ENCODE results near the gene C3orf22. TPM values are rescaled to one million over a fixed set of nuclear protein-coding genes. Genes with fewer than 3 reads are reported as not detected.

The C3orf22 gene
- total RNA-seq, 1 donor from 2014 or later = not detected

- intact Hi-C loops (cut with micrococcal nuclease) = no loop called here
- H3K4me3 Mint-ChIP-seq = no peak overlapping the region
- no peaks in the 10 kb centered on the region for H3K9me3 Mint-ChIP-seq
- no peak overlapping the region for H3K27ac Mint-ChIP-seq
- H3K36me3 Mint-ChIP-seq (ENCODE audit: low read depth) = no peaks in the 10 kb centered on the region
- H3K4me1 Mint-ChIP-seq (ENCODE audit: low read depth) = no peaks in the 10 kb centered on the region
- no peak for DNase-seq (ENCODE audit: low spot score)
- H3K27me3 Mint-ChIP-seq (ENCODE audit: insufficient read depth) = peaks cover 10% of the 10 kb centered on the region
These were observed 12.3 kb upstream of the C3orf22 start for GRCh38 chr3:126571078-126571477.

DNA sequence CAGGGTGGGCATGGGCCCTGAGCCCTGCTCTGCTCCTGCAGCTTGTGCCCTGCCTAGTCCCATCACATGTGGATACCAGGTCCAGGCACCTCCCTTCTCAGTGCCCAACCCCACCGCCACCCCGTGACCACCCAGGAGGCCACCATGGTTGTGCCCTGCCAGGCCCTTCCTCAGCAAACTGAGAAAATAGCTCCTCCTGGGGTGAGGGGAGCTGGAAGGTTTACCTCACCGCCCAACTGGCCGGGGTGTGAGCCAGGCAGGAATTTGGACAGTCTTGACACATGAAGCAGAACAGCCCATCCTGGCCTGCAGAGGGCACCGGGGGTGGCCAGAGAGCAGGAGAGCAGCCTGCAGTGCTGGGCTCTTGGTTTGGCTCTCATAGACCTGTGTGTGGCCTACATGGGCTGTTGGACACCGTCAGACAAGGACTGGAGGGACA, 11.4 kb upstream of the C3orf22 start:
- no peaks in the 10 kb centered on the region for H3K36me3 Mint-ChIP-seq (ENCODE audit: low read depth)
- no peaks in the 10 kb centered on the region for H3K4me1 Mint-ChIP-seq (ENCODE audit: low read depth)
- intact Hi-C loops (cut with micrococcal nuclease) = no loop called here
- no peak overlapping the region for H3K4me3 Mint-ChIP-seq
- H3K27ac Mint-ChIP-seq = no peak overlapping the region
- H3K9me3 Mint-ChIP-seq = no peaks in the 10 kb centered on the region
- H3K27me3 Mint-ChIP-seq (ENCODE audit: insufficient read depth) = peaks cover 13% of the 10 kb centered on the region
- DNase-seq (ENCODE audit: low spot score) = no peak

DNA sequence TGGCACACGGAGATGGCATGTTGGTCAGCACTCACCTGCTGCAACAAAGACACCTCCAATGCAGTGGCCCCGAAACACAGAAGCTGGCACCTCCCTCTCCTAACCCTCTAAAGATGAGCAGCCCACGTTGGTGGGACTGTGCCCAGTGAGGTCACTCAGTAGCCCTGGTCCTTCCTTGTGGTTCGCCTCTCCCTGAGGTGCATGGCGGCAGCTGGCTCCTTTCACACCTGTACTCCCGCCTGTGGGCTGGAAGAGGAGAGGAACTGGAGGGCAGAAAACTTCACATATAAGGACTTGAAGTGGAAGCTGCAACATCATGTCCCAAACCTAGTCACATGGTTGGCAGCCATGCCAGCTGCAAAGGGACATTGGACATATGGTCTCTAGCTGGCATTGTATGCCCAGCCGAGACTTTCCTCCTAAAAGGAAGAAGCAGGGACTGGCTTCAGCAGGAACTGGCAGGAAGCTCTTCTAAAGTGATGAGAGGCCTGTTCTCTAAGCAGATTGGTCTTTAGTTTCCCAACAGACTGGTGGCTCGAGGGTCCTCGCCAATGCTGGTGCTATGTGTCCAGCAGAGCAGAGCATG, 10.8 kb upstream of the C3orf22 start:
- no peak overlapping the region for H3K4me3 Mint-ChIP-seq
- intact Hi-C loops (cut with micrococcal nuclease) = no loop called here
- DNase-seq (ENCODE audit: low spot score) = no peak
- no peaks in the 10 kb centered on the region for H3K9me3 Mint-ChIP-seq
- H3K27me3 Mint-ChIP-seq (ENCODE audit: insufficient read depth) = peaks cover 13% of the 10 kb centered on the region
- H3K36me3 Mint-ChIP-seq (ENCODE audit: low read depth) = no peaks in the 10 kb centered on the region
- H3K27ac Mint-ChIP-seq = no peak overlapping the region
- no peaks in the 10 kb centered on the region for H3K4me1 Mint-ChIP-seq (ENCODE audit: low read depth)

GRCh38 chr3:126568776-126569342, 10.1 kb upstream of the C3orf22 start:
- H3K27ac Mint-ChIP-seq = no peak overlapping the region
- H3K36me3 Mint-ChIP-seq (ENCODE audit: low read depth) = no peaks in the 10 kb centered on the region
- intact Hi-C loops (cut with micrococcal nuclease) = no loop called here
- DNase-seq (ENCODE audit: low spot score) = no peak
- H3K4me3 Mint-ChIP-seq = no peak overlapping the region
- peaks cover 12% of the 10 kb centered on the region for H3K27me3 Mint-ChIP-seq (ENCODE audit: insufficient read depth)
- H3K9me3 Mint-ChIP-seq = no peaks in the 10 kb centered on the region
- no peaks in the 10 kb centered on the region for H3K4me1 Mint-ChIP-seq (ENCODE audit: low read depth)

- H3K4me1 Mint-ChIP-seq (ENCODE audit: low read depth) = no peaks in the 10 kb centered on the region
- H3K27ac Mint-ChIP-seq = no peak overlapping the region
- H3K9me3 Mint-ChIP-seq = no peaks in the 10 kb centered on the region
- no peaks in the 10 kb centered on the region for H3K36me3 Mint-ChIP-seq (ENCODE audit: low read depth)
- peaks cover 13% of the 10 kb centered on the region for H3K27me3 Mint-ChIP-seq (ENCODE audit: insufficient read depth)
- no peak overlapping the region for H3K4me3 Mint-ChIP-seq
- intact Hi-C loops (cut with micrococcal nuclease) = no loop called here
- DNase-seq (ENCODE audit: low spot score) = no peak
These were observed 9.1 kb upstream of the C3orf22 start for GRCh38 chr3:126567696-126568438.

DNA sequence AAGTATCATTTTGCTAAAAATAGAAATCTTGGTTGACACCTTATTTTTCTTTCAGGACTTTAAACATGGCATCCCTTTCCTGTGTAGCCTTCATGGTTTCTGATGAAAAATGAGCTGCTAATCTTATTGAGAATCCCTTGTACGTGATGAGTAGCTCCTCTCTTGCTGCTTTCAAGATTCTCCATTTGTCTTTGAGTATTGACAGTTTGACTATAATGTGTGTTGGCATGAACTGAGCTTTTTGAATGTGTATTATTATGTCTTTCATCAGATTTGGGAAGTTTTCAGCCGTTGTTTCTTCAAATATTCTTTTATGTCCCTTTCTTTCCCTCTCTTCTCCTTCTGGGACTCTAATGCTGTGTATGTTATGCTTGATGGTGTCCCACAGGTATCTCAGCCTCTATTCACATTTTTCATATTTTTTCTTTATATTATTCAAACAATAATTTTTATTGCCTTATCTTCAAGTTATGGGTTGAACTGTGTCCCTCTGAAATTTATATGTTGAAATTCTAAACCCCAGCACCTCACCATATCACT, 4.1 kb upstream of the C3orf22 start:
- Mint-ChIP-seq H3K27me3 (ENCODE audit: insufficient read depth) (peaks cover 17% of the 10 kb centered on the region), H3K4me1 (ENCODE audit: low read depth) (no peaks in the 10 kb centered on the region), H3K9me3 (no peaks in the 10 kb centered on the region), H3K36me3 (ENCODE audit: low read depth) (no peaks in the 10 kb centered on the region), H3K4me3 (no peak overlapping the region), H3K27ac (no peak overlapping the region)
- intact Hi-C loops (cut with micrococcal nuclease) = no loop called here
- no peak for DNase-seq (ENCODE audit: low spot score)

- Mint-ChIP-seq H3K36me3 (ENCODE audit: low read depth) (no peaks in the 10 kb centered on the region), H3K4me3 (no peak overlapping the region), H3K27ac (no peak overlapping the region), H3K27me3 (ENCODE audit: insufficient read depth) (peaks cover 3% of the 10 kb centered on the region), H3K9me3 (no peaks in the 10 kb centered on the region), H3K4me1 (ENCODE audit: low read depth) (no peaks in the 10 kb centered on the region)
- intact Hi-C loops (cut with micrococcal nuclease) = no loop called here
- no peak for DNase-seq (ENCODE audit: low spot score)
These were observed 971 bp downstream of the C3orf22 start for GRCh38 chr3:126557761-126558160.

- intact Hi-C loops (cut with micrococcal nuclease) = no loop called here
- Mint-ChIP-seq H3K4me3 (no peak overlapping the region), H3K9me3 (no peaks in the 10 kb centered on the region), H3K4me1 (ENCODE audit: low read depth) (no peaks in the 10 kb centered on the region), H3K27me3 (ENCODE audit: insufficient read depth) (no peaks in the 10 kb centered on the region), H3K36me3 (ENCODE audit: low read depth) (no peaks in the 10 kb centered on the region), H3K27ac (no peak overlapping the region)
- no peak for DNase-seq (ENCODE audit: low spot score)
These were observed 1.4 kb downstream of the C3orf22 start for GRCh38 chr3:126557415-126557745.

- H3K4me1 Mint-ChIP-seq (ENCODE audit: low read depth) = no peaks in the 10 kb centered on the region
- no peak for DNase-seq (ENCODE audit: low spot score)
- H3K4me3 Mint-ChIP-seq = no peak overlapping the region
- no peaks in the 10 kb centered on the region for H3K27me3 Mint-ChIP-seq (ENCODE audit: insufficient read depth)
- intact Hi-C loops (cut with micrococcal nuclease) = no loop called here
- H3K27ac Mint-ChIP-seq = no peak overlapping the region
- H3K36me3 Mint-ChIP-seq (ENCODE audit: low read depth) = no peaks in the 10 kb centered on the region
- H3K9me3 Mint-ChIP-seq = no peaks in the 10 kb centered on the region
These were observed 1.9 kb downstream of the C3orf22 start for GRCh38 chr3:126556637-126557414.

- no peaks in the 10 kb centered on the region for H3K36me3 Mint-ChIP-seq (ENCODE audit: low read depth)
- no peaks in the 10 kb centered on the region for H3K4me1 Mint-ChIP-seq (ENCODE audit: low read depth)
- no peaks in the 10 kb centered on the region for H3K9me3 Mint-ChIP-seq
- H3K4me3 Mint-ChIP-seq = no peak overlapping the region
- intact Hi-C loops (cut with micrococcal nuclease) = no loop called here
- H3K27me3 Mint-ChIP-seq (ENCODE audit: insufficient read depth) = no peaks in the 10 kb centered on the region
- no peak overlapping the region for H3K27ac Mint-ChIP-seq
- no peak for DNase-seq (ENCODE audit: low spot score)
These were observed 2.7 kb downstream of the C3orf22 start for GRCh38 chr3:126555795-126556636.

GRCh38 chr3:126554560-126555525, 3.9 kb downstream of the C3orf22 start:
- DNase-seq (ENCODE audit: low spot score) = no peak
- intact Hi-C loops (cut with micrococcal nuclease) = no loop called here
- H3K4me1 Mint-ChIP-seq (ENCODE audit: low read depth) = no peaks in the 10 kb centered on the region
- H3K36me3 Mint-ChIP-seq (ENCODE audit: low read depth) = no peaks in the 10 kb centered on the region
- H3K27ac Mint-ChIP-seq = no peak overlapping the region
- H3K27me3 Mint-ChIP-seq (ENCODE audit: insufficient read depth) = no peaks in the 10 kb centered on the region
- H3K9me3 Mint-ChIP-seq = no peaks in the 10 kb centered on the region
- no peak overlapping the region for H3K4me3 Mint-ChIP-seq

Data from activated T-helper 1 cell treated with anti-CD3 and anti-CD28 coated beads, Interleukin-12 subunit alpha, Interleukin-12 subunit beta, Interleukin-2, Interleukin-4 antibody, amounts not matched to agents 30 ng/mL and 10 ng/mL and 1 ng/mL, durations not matched to agents 14 hours and 24 hours and 36 hours (primary cell).